ENCODE measurements around the gene PPP6C. TPM values are rescaled to one million over a fixed set of nuclear protein-coding genes. Genes with fewer than 3 reads are reported as not detected.

Gene PPP6C
- total and polyA plus RNA-seq, 2 donors (not counting 3 experiments of a cell fraction or from before 2014, with no cell fraction given) = 19.3 to 42.6 TPM

DNA sequence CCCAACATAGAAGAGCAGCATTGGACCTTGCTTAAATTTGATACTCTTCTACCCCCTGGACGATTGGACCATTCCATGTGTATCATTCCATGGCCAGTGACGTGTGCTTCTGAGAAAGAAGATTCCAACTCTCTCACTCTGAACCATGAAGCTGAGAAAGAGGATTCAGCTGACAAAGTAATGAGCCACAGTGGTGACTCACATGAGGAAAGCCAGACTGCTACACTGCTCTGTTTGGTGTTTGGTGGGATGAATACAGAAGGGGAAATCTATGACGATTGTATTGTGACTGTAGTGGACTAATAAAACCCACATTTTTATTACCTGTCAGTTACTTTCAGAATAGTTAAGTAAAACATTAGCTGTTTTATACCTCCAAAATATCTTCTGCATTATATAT, 44.1 kb upstream of the PPP6C start:
- Histone ChIP-seq H4K20me1 (replicated peaks; ENCODE audit: control insufficient read depth, extremely low read depth, insufficient read depth, low read length) (peaks cover 14% of the 10 kb centered on the region), H3K79me2 (ENCODE audit: control insufficient read depth, insufficient read depth, low read length) (peaks cover 33% of the 10 kb centered on the region), H2AFZ (ENCODE audit: low read depth, low read length) (no peak overlapping the region), H3K27ac (ENCODE audit: insufficient read depth, low read depth, low read length) (peak overlapping the region; percentile 38), H3K4me1 (ENCODE audit: control insufficient read depth, extremely low read depth, insufficient read depth, low read length) (peaks cover 24% of the 10 kb centered on the region), H3K4me3 (replicated peaks in 1 of 3; ENCODE audit: insufficient read depth in 1 of 3, low read depth in 1 of 3, low read length in 3 of 3) (no peak overlapping the region), H3K4me2 (ENCODE audit: insufficient read depth, low read length) (no peak overlapping the region), H3K9me3 (replicated peaks; ENCODE audit: control insufficient read depth, insufficient read depth, low read length) (no peaks in the 10 kb centered on the region), H3K36me3 (ENCODE audit: control insufficient read depth in 2 of 2, extremely low read depth in 1 of 2, insufficient read depth in 2 of 2, low read length in 2 of 2) (peaks cover 19 to 24% of the 10 kb centered on the region in 2 experiments), H3K27me3 (ENCODE audit: control insufficient read depth in 2 of 2, insufficient read depth in 2 of 2, low read length in 2 of 2) (no peaks in the 10 kb centered on the region), H3K9ac (replicated peaks; ENCODE audit: extremely low read depth, insufficient read depth, low read length) (no peak overlapping the region), H3K9me1 (replicated peaks; ENCODE audit: control insufficient read depth, extremely low read depth, insufficient read depth, low read length) (no peaks in the 10 kb centered on the region)
- intact Hi-C loops (cut with micrococcal nuclease) = no loop called here
- DNase-seq (ENCODE audit: low read depth, low spot score) (peak; percentile 77), FAIRE-seq (peak; percentile 75)
- dilution Hi-C loops (cut with MboI; ENCODE audit: extremely low pct_ligation_motif_present, low sequenced_read_pairs) = no loop called here
- ChIA-PET CTCF (interaction anchor here (1.0 to 1.3 kb wide), 2 partner anchors 10 to 90 kb away, joined by 3 to 5 read pairs; partner anchors contain the start of gene SCAI), POLR2A (interaction anchor here (1.0 kb wide), 1 partner anchor 35 kb away, joined by 3 read pairs; no protein-coding TSS in a partner anchor)
- no TSS peak for BruUV-seq (replicated peaks)
- TF ChIP-seq, protein P1, sequence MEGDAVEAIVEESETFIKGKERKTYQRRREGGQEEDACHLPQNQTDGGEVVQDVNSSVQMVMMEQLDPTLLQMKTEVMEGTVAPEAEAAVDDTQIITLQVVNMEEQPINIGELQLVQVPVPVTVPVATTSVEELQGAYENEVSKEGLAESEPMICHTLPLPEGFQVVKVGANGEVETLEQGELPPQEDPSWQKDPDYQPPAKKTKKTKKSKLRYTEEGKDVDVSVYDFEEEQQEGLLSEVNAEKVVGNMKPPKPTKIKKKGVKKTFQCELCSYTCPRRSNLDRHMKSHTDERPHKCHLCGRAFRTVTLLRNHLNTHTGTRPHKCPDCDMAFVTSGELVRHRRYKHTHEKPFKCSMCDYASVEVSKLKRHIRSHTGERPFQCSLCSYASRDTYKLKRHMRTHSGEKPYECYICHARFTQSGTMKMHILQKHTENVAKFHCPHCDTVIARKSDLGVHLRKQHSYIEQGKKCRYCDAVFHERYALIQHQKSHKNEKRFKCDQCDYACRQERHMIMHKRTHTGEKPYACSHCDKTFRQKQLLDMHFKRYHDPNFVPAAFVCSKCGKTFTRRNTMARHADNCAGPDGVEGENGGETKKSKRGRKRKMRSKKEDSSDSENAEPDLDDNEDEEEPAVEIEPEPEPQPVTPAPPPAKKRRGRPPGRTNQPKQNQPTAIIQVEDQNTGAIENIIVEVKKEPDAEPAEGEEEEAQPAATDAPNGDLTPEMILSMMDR (IDR thresholded peaks at IDR 0.05; ENCODE audit: extremely low read depth in 1 of 2, insufficient read depth in 1 of 2, low read depth in 1 of 2, low read length in 2 of 2) = no peak
- TF ChIP-seq GATA2 (IDR thresholded peaks at IDR 0.05; ENCODE audit: insufficient read depth, insufficient read length, low read depth, low read length) = no peak
- TF ChIP-seq JUN (IDR thresholded peaks at IDR 0.05; ENCODE audit: borderline replicate concordance, insufficient read depth, insufficient read length, low read depth) = peak; percentile 64
- TF ChIP-seq MYC (IDR thresholded peaks at IDR 0.05; ENCODE audit: low read depth, low read length) = no peak
- TF ChIP-seq POLR2A (IDR thresholded peaks at IDR 0.05; ENCODE audit: low read depth, low read length) = no peak
- TF ChIP-seq, protein P2, sequence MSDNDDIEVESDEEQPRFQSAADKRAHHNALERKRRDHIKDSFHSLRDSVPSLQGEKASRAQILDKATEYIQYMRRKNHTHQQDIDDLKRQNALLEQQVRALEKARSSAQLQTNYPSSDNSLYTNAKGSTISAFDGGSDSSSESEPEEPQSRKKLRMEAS (IDR thresholded peaks at IDR 0.05; ENCODE audit: insufficient read depth, insufficient read length) = no peak
- peak; percentile 57 for TF ChIP-seq POLR2AphosphoS5 (IDR thresholded peaks at IDR 0.05; ENCODE audit: insufficient read depth, low read depth, low read length)
- TF ChIP-seq EZH2 (IDR thresholded peaks at IDR 0.05; ENCODE audit: borderline replicate concordance, low read depth, low read length, severe bottlenecking) = no peak
- peak; percentile 82 for TF ChIP-seq FOS (IDR thresholded peaks at IDR 0.05; ENCODE audit: borderline replicate concordance, insufficient read depth, low read length)
